ENCODE data around the gene GNL3.

The GNL3 gene

GRCh38 chr3:52685709-52686691, at the start of gene GNL3, which contains the start of gene PBRM1:
TSS of gene GNL3 (plus strand) at chr3:52686032. CDS start at chr3:52686093, 61 bp downstream.
TSS of gene PBRM1 (minus strand) at chr3:52685913.
- TF ChIP-seq CTCF (IDR thresholded peaks at IDR 0.05; ENCODE audit: low read depth, low read length): no peak
- TF ChIP-seq EZH2phosphoT487 (IDR thresholded peaks at IDR 0.05; ENCODE audit: low read depth): no peak
- H3K36me3 ChIP-seq (replicated peaks; ENCODE audit: low read depth, low read length): peaks cover 52% of the 10 kb centered on the region
- H3K27me3 ChIP-seq (ENCODE audit: low read depth, low read length): no peaks in the 10 kb centered on the region
- H3K9me3 ChIP-seq (ENCODE audit: insufficient read depth, low read length): no peaks in the 10 kb centered on the region
- H3K9ac ChIP-seq (ENCODE audit: low read length): peak within 1 kb of the TSS; percentile 97
- H3K4me3 ChIP-seq (ENCODE audit: low read length): peak within 1 kb of the TSS; percentile 90
- H2AFZ ChIP-seq (ENCODE audit: low read depth, low read length): peak within 1 kb of the TSS; percentile 12; the same call in 1 of the 2 replicates
- peaks cover 59% of the 10 kb centered on the region for H3K4me1 ChIP-seq (ENCODE audit: low read length)
- peak within 1 kb of the TSS; percentile 85 for H3K4me2 ChIP-seq (ENCODE audit: low read length)
- peak within 1 kb of the TSS; percentile 80 for H3K27ac ChIP-seq (ENCODE audit: low read length)
- H4K20me1 ChIP-seq (ENCODE audit: insufficient read depth, low read length): 0 out of 2 replicates have a peak, but pooled peaks cover 7% of the 10 kb centered on the region
- H3K79me2 ChIP-seq (ENCODE audit: low read length): peaks cover 97% of the 10 kb centered on the region

- Histone ChIP-seq H3K4me2 (ENCODE audit: low read length) (no peak overlapping the region), H3K4me3 (ENCODE audit: low read length) (no peak overlapping the region), H3K36me3 (replicated peaks; ENCODE audit: low read depth, low read length) (peaks cover 33% of the 10 kb centered on the region), H2AFZ (ENCODE audit: low read depth, low read length) (no peak overlapping the region), H3K79me2 (ENCODE audit: low read length) (no peaks in the 10 kb centered on the region), H3K27me3 (ENCODE audit: low read depth, low read length) (no peaks in the 10 kb centered on the region), H3K9me3 (ENCODE audit: insufficient read depth, low read length) (no peaks in the 10 kb centered on the region), H3K4me1 (ENCODE audit: low read length) (peaks cover 22% of the 10 kb centered on the region), H4K20me1 (ENCODE audit: insufficient read depth, low read length) (no peaks in the 10 kb centered on the region), H3K27ac (ENCODE audit: low read length) (no peak overlapping the region), H3K9ac (ENCODE audit: low read length) (no peak overlapping the region)
- TF ChIP-seq CTCF (IDR thresholded peaks at IDR 0.05; ENCODE audit: low read depth, low read length): no peak
- no peak for TF ChIP-seq EZH2phosphoT487 (IDR thresholded peaks at IDR 0.05; ENCODE audit: low read depth)
These were observed 49.2 kb upstream of the GNL3 start for GRCh38 chr3:52636673-52637072.

- Histone ChIP-seq H2AFZ (ENCODE audit: low read depth, low read length) (no peak overlapping the region), H3K4me1 (ENCODE audit: low read length) (no peaks in the 10 kb centered on the region), H3K27ac (ENCODE audit: low read length) (no peak overlapping the region), H3K9ac (ENCODE audit: low read length) (no peak overlapping the region), H3K9me3 (ENCODE audit: insufficient read depth, low read length) (no peaks in the 10 kb centered on the region), H4K20me1 (ENCODE audit: insufficient read depth, low read length) (no peaks in the 10 kb centered on the region), H3K79me2 (ENCODE audit: low read length) (no peaks in the 10 kb centered on the region), H3K27me3 (ENCODE audit: low read depth, low read length) (no peaks in the 10 kb centered on the region), H3K36me3 (replicated peaks; ENCODE audit: low read depth, low read length) (peaks cover 52% of the 10 kb centered on the region), H3K4me2 (ENCODE audit: low read length) (no peak overlapping the region), H3K4me3 (ENCODE audit: low read length) (no peak overlapping the region)
- TF ChIP-seq EZH2phosphoT487 (IDR thresholded peaks at IDR 0.05; ENCODE audit: low read depth): no peak
- TF ChIP-seq CTCF (IDR thresholded peaks at IDR 0.05; ENCODE audit: low read depth, low read length): no peak
These were observed 40.3 kb upstream of the GNL3 start for GRCh38 chr3:52645549-52645948.

- Histone ChIP-seq H4K20me1 (ENCODE audit: insufficient read depth, low read length) (no peaks in the 10 kb centered on the region), H2AFZ (ENCODE audit: low read depth, low read length) (no peak overlapping the region), H3K9me3 (ENCODE audit: insufficient read depth, low read length) (no peaks in the 10 kb centered on the region), H3K4me1 (ENCODE audit: low read length) (no peaks in the 10 kb centered on the region), H3K9ac (ENCODE audit: low read length) (no peak overlapping the region), H3K79me2 (ENCODE audit: low read length) (no peaks in the 10 kb centered on the region), H3K36me3 (replicated peaks; ENCODE audit: low read depth, low read length) (peaks cover 54% of the 10 kb centered on the region), H3K4me2 (ENCODE audit: low read length) (no peak overlapping the region), H3K27me3 (ENCODE audit: low read depth, low read length) (no peaks in the 10 kb centered on the region), H3K4me3 (ENCODE audit: low read length) (no peak overlapping the region), H3K27ac (ENCODE audit: low read length) (no peak overlapping the region)
- TF ChIP-seq EZH2phosphoT487 (IDR thresholded peaks at IDR 0.05; ENCODE audit: low read depth) (no peak), CTCF (IDR thresholded peaks at IDR 0.05; ENCODE audit: low read depth, low read length) (no peak)
These were observed 36.2 kb upstream of the GNL3 start for GRCh38 chr3:52649461-52650210.
